Measurements from ENCODE around the gene CMPK1. TPM values are rescaled to one million over a fixed set of nuclear protein-coding genes. Genes with fewer than 3 reads are reported as not detected.

CMPK1 gene
- total and polyA plus RNA-seq, 2 donors (not counting 1 experiment from before 2014, with no cell fraction given), result 65.1 to 87.4 TPM

- peak; percentile 40 to 61 for DNase-seq (ENCODE audit: low read depth in 2 of 2)
- no peaks in the 10 kb centered on the region for H4K20me1 ChIP-seq (ENCODE audit: control insufficient read depth, extremely low read depth, insufficient read depth, low read length)
- no peaks in the 10 kb centered on the region for H3K9me3 ChIP-seq (ENCODE audit: control insufficient read depth, insufficient read depth, low read depth, low read length)
Observed at GRCh38 chr1:47424336-47424982, 90.9 kb downstream of the CMPK1 start.

More at GRCh38 chr1:47424336-47424982, 90.9 kb downstream of the CMPK1 start:
- H3K79me2 ChIP-seq (ENCODE audit: control insufficient read depth, insufficient read depth, low read length), result no peaks in the 10 kb centered on the region
- no peak overlapping the region for H3K27ac ChIP-seq (ENCODE audit: insufficient read depth, low read length)
- TF ChIP-seq EZH2 (IDR thresholded peaks at IDR 0.05; ENCODE audit: low read length, missing control alignments) (no peak), CTCF (conservative IDR thresholded peaks at IDR 0.05 in 1 of 2, IDR thresholded peaks at IDR 0.05 in 1 of 2; ENCODE audit: low read depth in 1 of 2, low read length in 2 of 2) (peak; percentile 79 to 87)
- H2AFZ ChIP-seq (ENCODE audit: low read length), result no peak overlapping the region
- H3K9ac ChIP-seq (ENCODE audit: insufficient read depth, low read length), result no peak overlapping the region
- no peaks in the 10 kb centered on the region for H3K36me3 ChIP-seq (ENCODE audit: control insufficient read depth, insufficient read depth, low read length)
- no peak overlapping the region for H3K4me2 ChIP-seq (ENCODE audit: extremely low read depth, insufficient read depth, low read length)
- H3K4me3 ChIP-seq (replicated peaks in 1 of 4; ENCODE audit: control extremely low read depth in 1 of 4, insufficient read depth in 1 of 4, low read depth in 3 of 4, low read length in 4 of 4), result no peak overlapping the region
- no peaks in the 10 kb centered on the region for H3K4me1 ChIP-seq (ENCODE audit: control insufficient read depth, extremely low read depth, insufficient read depth, low read length)
- H3K27me3 ChIP-seq (ENCODE audit: control insufficient read depth, insufficient read depth, low read length), result no peaks in the 10 kb centered on the region

Other genes starting within 250 kb of the CMPK1 start
- not detected in 2 replicates for gene CYP4A22, start 196.3 kb upstream of the CMPK1 start, total RNA-seq
- not detected in 2 replicates for gene CYP4A22, start 196.3 kb upstream of the CMPK1 start, polyA plus RNA-seq
- gene PDZK1IP1, start 143.8 kb upstream of the CMPK1 start, total RNA-seq, result not detected in 2 replicates
- gene PDZK1IP1, start 143.8 kb upstream of the CMPK1 start, polyA plus RNA-seq, result not detected in 2 replicates
- under 0.01 TPM in 1 of 2 replicates, not detected in the other for gene TAL1, start 101.6 kb upstream of the CMPK1 start, total RNA-seq
- gene TAL1, start 101.6 kb upstream of the CMPK1 start, polyA plus RNA-seq, result 0.01 TPM in 1 of 2 replicates, not detected in the other
- 3.1 and 5.8 TPM in 2 replicates for gene STIL, start 19.6 kb upstream of the CMPK1 start, total RNA-seq
- gene STIL, start 19.6 kb upstream of the CMPK1 start, polyA plus RNA-seq, result 6.2 and 17.1 TPM in 2 replicates
- not detected in 2 replicates for gene FOXE3, start 82.5 kb downstream of the CMPK1 start, total RNA-seq
- 0.03 TPM in 1 of 2 replicates, not detected in the other for gene FOXE3, start 82.5 kb downstream of the CMPK1 start, polyA plus RNA-seq
- gene FOXD2, start 104.3 kb downstream of the CMPK1 start, total RNA-seq, result 0.51 and 0.83 TPM in 2 replicates
- gene FOXD2, start 104.3 kb downstream of the CMPK1 start, polyA plus RNA-seq, result 0.08 and 0.19 TPM in 2 replicates